ENCODE data around the gene DIO1. TPM values are rescaled to one million over a fixed set of nuclear protein-coding genes. Genes with fewer than 3 reads are reported as not detected.
"Not testable (repeated sequence)": the region's sequence is repeated elsewhere in the genome, so short reads cannot be mapped to it uniquely, and the experiment has no call there.

DIO1 gene
- total RNA-seq, 2 donors from 2014 or later: 0.32 TPM; not detected in 1

- no peak overlapping the region for H3K9ac ChIP-seq (ENCODE audit: low read depth in 2 of 2, low read length in 2 of 2)
- H3K27me3 ChIP-seq: no peaks in the 10 kb centered on the region
- H3K27ac ChIP-seq: no peak overlapping the region
- no peaks in the 10 kb centered on the region for H3K9me3 ChIP-seq
- no peaks in the 10 kb centered on the region for H3K4me1 ChIP-seq
- DNase-seq: no peak
- peaks cover 5% of the 10 kb centered on the region for H3K36me3 ChIP-seq
- intact Hi-C loops (cut with DNase I): loop anchor here (5.0 kb wide), 1 partner anchor 90 kb away; no protein-coding TSS in a partner anchor
- TF ChIP-seq CTCF (IDR thresholded peaks at IDR 0.05): no peak
- H3K4me3 ChIP-seq: no peak overlapping the region
These were observed 31.5 kb upstream of the DIO1 start for GRCh38 chr1:53862507-53862906.

DNA sequence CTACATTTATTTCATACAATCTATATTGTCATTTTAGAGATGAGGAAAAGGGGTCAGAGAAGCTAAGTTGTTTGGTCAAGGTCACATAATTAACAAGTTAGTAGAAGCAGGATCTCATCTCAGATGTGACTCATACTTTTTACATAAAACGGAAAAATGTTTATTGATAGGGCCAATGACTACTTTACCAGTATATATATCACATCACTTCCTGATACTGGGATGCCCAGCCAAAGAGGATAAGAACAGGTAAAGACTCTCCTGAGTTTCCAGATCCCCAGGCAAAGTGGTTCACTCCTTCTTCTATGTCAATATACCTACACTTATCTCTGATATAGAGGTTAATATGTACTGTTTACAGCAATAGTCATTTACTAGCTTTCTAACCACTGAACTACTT lies 25.4 kb upstream of the DIO1 start:
- Histone ChIP-seq H3K27ac (no peak overlapping the region), H3K36me3 (peaks cover 7% of the 10 kb centered on the region), H3K4me3 (no peak overlapping the region), H3K27me3 (no peaks in the 10 kb centered on the region), H3K9ac (ENCODE audit: low read depth in 2 of 2, low read length in 2 of 2) (no peak overlapping the region), H3K4me1 (no peaks in the 10 kb centered on the region), H3K9me3 (no peaks in the 10 kb centered on the region)
- no peak for DNase-seq
- no peak for TF ChIP-seq CTCF (IDR thresholded peaks at IDR 0.05)
- intact Hi-C loops (cut with DNase I): no loop called here

DNA sequence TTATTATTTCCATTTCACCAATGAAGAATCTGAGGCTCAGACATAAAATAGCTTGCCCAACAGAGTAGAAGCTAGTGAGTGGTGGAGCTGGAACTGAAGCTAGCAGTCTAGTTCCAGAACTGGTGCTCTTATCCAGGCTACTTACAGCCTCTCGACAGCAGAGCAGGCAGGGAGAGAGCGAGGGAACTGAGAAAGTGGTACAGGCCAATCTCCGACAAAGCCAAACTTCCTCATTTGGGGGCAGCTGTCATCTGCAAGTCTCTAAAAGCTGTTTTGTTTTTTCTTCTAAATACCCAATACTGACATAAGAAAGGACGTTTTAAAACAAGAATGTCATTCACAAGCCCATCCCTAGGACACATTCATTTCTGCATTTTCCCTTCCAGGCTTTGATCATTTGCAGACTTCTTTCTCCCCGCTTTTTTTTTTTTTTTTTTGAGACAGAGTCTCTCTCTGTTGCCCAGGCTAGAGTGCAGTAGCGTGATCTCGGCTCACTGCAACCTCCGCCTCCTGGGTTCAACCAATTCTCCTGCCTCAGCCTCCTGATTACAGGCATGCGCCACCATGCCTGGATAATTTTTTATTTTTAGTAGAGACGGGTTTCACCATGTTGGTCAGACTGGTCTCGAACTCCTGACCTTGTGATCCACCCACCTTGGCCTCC lies 24.4 kb upstream of the DIO1 start:
- intact Hi-C loops (cut with DNase I): no loop called here
- no peak for TF ChIP-seq CTCF (IDR thresholded peaks at IDR 0.05)
- Histone ChIP-seq H3K9ac (ENCODE audit: low read depth in 2 of 2, low read length in 2 of 2) (no peak overlapping the region), H3K9me3 (no peaks in the 10 kb centered on the region), H3K4me1 (no peaks in the 10 kb centered on the region), H3K27ac (no peak overlapping the region), H3K27me3 (no peaks in the 10 kb centered on the region), H3K36me3 (peaks cover 7% of the 10 kb centered on the region), H3K4me3 (no peak overlapping the region)
- no peak for DNase-seq

- no peaks in the 10 kb centered on the region for H3K4me1 ChIP-seq
- H3K27ac ChIP-seq: no peak overlapping the region
- DNase-seq: no peak
- TF ChIP-seq CTCF (IDR thresholded peaks at IDR 0.05): no peak
- H3K9me3 ChIP-seq: no peaks in the 10 kb centered on the region
- peaks cover 7% of the 10 kb centered on the region for H3K36me3 ChIP-seq
- no peak overlapping the region for H3K9ac ChIP-seq (ENCODE audit: low read depth in 2 of 2, low read length in 2 of 2)
- no peaks in the 10 kb centered on the region for H3K27me3 ChIP-seq
- intact Hi-C loops (cut with DNase I): no loop called here
- no peak overlapping the region for H3K4me3 ChIP-seq
These were observed 22.8 kb upstream of the DIO1 start for GRCh38 chr1:53871221-53871620.

DNA sequence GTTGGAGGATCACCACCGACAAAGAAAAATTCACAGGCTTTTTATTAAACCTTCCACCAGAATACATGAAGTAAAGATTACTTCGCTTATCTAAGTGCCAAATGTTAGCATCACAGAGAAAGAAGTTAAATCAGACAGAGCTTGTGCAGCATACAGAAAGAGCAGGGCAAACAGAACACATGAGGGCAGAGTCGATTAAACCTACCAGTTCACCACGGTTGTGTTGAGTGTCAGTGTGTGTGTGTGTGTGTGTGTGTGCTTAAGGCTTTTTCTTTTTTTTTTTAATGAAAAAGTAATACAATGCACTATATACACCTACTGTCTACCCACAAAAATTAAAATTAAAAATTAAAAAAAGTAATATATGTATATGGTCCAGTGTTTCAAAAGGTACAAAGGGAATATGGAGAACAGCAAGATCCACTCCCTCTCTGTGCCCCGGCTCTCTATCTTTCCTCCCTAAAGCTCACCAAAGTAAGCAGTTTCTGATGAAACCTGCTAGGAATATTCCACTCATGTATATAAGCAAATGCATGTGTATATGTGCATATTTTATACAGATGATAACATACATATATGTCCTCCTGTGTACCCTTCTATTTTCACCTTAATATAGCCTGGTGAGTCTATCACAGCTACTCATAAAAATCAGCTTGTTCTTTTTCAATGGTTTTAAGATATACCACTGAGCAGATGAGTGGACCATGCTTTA lies 22.1 kb upstream of the DIO1 start:
- intact Hi-C loops (cut with DNase I): no loop called here
- Histone ChIP-seq H3K4me1 (no peaks in the 10 kb centered on the region), H3K36me3 (peaks cover 7% of the 10 kb centered on the region), H3K9me3 (no peaks in the 10 kb centered on the region), H3K27ac (no peak overlapping the region), H3K4me3 (no peak overlapping the region), H3K27me3 (no peaks in the 10 kb centered on the region), H3K9ac (ENCODE audit: low read depth in 2 of 2, low read length in 2 of 2) (no peak overlapping the region)
- DNase-seq: no peak
- no peak for TF ChIP-seq CTCF (IDR thresholded peaks at IDR 0.05)

DNA sequence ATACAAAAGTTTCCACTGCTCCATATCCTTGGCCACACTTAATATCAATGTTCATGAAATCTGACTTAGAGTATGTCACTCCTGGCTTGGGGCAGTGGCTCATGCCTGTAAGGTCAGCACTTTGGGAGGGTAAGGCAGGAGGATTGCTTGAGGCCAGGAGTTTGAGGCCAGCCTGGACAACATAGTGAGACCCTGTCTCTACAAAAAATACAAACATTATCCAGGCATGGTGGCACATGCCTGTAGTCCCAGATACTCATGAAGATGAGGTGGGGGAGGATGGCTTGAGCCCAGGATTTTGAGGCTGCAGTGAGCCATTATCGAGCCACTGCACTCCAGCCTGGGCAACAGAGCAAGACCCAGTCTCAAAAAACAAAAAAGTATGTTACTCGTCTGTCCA lies 18.8 kb upstream of the DIO1 start:
- not testable (repeated sequence) for DNase-seq; H3K36me3 ChIP-seq; H3K9me3 ChIP-seq; H3K27me3 ChIP-seq; H3K4me3 ChIP-seq; H3K4me1 ChIP-seq; H3K9ac ChIP-seq (ENCODE audit: low read depth in 2 of 2, low read length in 2 of 2); H3K27ac ChIP-seq
- intact Hi-C loops (cut with DNase I): loop anchor here (5.0 kb wide), 2 partner anchors 72 to 87 kb away; partner anchors contain the start of genes IFT25 and LRRC42

Measured in colonic mucosa (tissue), 4 donors.